Stimulated activated CD4-positive, alpha-beta T cell treated with anti-CD3 and anti-CD28 coated beads, Interleukin-15, amount 100 ng/mL, for 48 hours (primary cell): ENCODE data around the gene C4B.
"Not testable (repeated sequence)": the region's sequence is repeated elsewhere in the genome, so short reads cannot be mapped to it uniquely, and the experiment has no call there.

Source experiments
- DNase-seq, 2 donors: peaks; one replicate each; pipeline ENCODE4 v3.0.0-alpha.2; 2020; ENCODE audit warnings: low read depth in 2 of 2

C4B gene

GRCh38 chr6:32035283-32036013 lies 20.9 kb downstream of the C4B start:
- DNase-seq = not testable (repeated sequence)

GRCh38 chr6:32037136-32037535 lies 22.5 kb downstream of the C4B start:
- DNase-seq = not testable (repeated sequence)

DNA sequence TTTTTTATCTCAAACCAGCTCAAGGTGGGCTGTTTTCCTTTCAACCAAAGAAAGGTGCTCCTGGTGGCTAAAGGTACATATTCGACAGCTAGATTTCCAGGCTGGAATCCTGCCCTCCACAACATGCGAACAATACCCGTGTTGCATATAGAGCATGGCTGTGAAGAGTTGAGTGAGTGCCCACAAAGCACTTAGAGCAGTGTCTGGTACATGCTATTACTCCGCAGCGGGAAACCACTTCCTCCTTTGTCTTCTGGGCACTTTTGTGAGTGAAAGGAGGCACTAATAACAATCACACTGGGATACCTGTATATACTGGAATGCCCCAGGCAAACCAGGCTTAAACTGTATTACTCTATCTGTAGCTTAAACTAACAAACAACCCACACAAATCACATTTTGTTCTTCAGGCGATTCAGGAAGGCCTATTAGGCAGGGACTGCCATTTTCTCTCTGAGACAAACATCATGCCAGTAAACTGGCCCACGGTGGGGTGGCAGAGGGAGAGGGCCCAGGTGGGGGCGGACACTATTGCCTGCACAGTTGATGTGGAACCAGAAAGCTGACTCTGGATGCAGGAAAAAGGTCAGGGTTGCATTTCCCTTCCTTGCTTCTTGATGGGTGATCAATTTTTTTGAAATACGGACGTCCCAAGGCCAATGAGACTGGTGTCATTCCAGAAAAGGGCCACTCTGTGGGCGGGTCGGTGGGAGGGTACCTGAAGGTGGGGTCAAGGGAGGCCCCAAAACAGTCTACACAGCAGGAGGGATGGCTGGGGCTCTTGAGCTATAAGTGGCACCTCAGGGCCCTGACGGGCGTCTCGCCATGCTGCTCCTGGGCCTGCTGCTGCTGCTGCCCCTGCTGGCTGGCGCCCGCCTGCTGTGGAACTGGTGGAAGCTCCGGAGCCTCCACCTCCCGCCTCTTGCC lies 23.3 kb downstream of the C4B start, which contains the start of gene CYP21A2:
TSS of gene CYP21A2 (plus strand) at position 818 of the 927 bp plus-strand sequence. CDS start at position 826, 8 bp downstream.
- not testable (repeated sequence) for DNase-seq

- not testable (repeated sequence) for DNase-seq
Measured at GRCh38 chr6:32038878-32039277, 24.3 kb downstream of the C4B start.

- not testable (repeated sequence) for DNase-seq
Measured at GRCh38 chr6:32039321-32040274, 25.0 kb downstream of the C4B start.

DNA sequence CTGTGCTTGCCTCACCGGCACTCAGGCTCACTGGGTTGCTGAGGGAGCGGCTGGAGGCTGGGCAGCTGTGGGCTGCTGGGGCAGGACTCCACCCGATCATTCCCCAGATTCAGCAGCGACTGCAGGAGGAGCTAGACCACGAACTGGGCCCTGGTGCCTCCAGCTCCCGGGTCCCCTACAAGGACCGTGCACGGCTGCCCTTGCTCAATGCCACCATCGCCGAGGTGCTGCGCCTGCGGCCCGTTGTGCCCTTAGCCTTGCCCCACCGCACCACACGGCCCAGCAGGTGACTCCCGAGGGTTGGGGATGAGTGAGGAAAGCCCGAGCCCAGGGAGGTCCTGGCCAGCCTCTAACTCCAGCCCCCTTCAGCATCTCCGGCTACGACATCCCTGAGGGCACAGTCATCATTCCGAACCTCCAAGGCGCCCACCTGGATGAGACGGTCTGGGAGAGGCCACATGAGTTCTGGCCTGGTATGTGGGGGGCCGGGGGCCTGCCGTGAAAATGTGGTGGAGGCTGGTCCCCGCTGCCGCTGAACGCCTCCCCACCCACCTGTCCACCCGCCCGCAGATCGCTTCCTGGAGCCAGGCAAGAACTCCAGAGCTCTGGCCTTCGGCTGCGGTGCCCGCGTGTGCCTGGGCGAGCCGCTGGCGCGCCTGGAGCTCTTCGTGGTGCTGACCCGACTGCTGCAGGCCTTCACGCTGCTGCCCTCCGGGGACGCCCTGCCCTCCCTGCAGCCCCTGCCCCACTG lies 25.9 kb downstream of the C4B start:
- DNase-seq = not testable (repeated sequence)

DNA sequence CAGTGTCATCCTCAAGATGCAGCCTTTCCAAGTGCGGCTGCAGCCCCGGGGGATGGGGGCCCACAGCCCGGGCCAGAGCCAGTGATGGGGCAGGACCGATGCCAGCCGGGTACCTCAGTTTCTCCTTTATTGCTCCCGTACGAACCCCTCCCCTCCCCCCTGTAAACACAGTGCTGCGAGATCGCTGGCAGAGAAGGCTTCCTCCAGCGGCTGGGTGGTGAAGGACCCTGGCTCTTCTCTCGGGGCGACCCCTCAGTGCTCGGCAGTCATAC lies 26.4 kb downstream of the C4B start:
- not testable (repeated sequence) for DNase-seq

- DNase-seq = not testable (repeated sequence)
Measured at GRCh38 chr6:32041385-32041784, 26.8 kb downstream of the C4B start.

DNA sequence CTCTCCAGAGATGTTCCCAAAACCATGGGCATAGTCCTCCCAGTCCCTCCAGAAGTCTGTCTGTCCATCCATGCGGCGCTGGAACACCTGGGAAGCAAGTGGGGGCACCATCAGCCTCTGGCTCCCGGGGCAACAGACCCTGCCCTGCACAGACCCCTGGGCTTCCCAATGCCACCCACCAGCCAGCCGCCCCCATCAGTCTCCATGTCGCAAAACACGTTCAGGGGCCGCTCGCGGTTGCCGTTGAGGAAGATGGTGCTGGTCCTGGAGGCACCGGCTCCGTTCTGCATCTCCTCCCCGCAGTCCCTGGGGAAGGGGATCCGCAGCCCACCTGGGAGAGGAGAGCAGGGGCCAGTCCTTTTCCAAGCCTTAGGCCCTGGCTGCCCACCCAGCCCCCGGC lies 27.7 kb downstream of the C4B start:
- DNase-seq = not testable (repeated sequence)

DNA sequence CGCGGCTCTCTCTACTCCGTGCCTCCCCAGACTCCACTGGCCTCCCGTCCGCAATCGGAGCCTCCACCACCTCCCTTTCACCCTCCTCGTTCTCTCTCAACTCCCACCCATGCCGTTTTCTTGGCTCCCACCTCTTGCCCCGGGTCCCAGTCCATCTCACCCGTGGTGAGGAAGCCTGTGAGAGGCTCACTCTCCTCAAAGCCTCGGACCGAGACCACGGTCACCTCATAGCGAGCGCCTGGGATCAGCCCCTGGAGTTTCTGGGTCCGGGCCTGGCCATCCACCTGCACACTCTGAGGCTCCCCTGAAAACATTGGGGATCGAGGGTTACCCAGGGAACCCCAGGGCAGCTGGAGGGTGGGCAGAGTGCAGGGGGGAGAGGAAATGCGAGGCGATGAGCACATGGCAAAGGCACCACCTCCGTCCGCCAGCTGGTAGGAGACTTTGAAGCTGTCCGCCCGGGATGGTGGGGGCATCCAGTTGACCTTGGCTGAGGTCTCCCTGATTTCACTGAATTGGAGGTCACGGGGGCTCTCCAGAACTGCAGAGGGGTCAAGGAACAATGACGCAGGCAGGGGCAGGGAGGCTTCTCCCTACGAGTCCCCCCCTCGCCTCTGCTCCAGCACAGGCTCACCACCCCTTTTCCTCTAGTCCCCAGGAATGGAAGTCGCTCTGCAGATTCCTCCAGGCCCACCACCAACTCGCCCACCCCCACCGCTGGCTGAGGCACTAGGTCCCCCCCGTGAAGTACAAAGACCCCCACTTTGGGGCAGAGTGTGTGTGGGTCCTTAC lies 29.2 kb downstream of the C4B start:
- not testable (repeated sequence) for DNase-seq

GRCh38 chr6:32044916-32045315 lies 30.3 kb downstream of the C4B start:
- not testable (repeated sequence) for DNase-seq

- DNase-seq = no peak
Measured at GRCh38 chr6:32045811-32046449, 31.3 kb downstream of the C4B start.

DNA sequence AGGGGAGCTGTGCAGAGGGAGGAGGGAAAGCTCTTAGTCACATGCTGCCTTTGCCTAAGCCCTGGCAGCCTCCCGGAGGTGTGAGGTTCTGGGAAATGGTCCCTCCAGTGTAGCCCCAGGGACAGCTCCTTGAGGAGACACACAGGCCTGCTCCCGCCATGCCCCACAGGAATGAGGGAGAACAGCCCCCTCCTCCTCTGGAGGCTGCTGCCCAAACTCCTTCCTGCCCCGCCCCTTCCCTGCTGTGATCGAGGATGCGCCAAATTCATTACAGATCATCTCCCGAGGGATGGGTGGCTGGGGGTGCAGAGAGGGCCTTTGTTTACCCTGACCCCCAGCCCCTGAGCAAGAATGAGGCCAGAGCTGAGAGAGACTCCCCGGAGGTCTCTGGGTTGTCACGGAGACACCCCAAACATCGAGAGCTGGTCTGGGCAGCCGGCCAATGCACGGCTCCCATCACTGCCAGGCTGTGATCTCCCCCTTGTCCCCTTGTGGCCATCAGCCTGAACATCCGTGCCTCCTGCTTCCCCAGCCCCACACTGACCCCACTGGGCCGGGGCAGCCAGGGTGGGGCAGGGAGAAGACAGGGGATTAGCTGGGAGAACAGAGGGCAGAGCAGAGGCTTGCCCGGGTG lies 32.0 kb downstream of the C4B start:
- DNase-seq = no peak

DNA sequence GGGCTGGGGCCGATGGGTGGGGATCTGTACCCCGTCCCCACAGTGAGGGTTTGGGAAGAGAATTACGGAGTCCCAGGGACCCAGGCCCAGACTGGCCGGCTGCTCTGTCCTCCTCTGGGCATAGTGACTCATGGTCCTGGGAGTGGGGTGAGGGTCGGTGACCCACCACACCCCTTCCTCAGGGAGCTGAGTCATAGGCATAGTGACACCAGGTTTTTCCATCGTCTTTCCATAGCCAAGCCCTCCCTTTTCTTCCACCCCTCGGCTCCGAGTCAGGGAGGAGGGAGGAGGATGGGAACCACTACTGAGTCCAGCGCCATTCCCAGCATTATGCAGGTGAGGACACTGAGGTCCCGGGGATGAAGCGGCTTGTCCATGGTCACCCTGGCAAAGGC lies 32.5 kb downstream of the C4B start:
- DNase-seq = no peak

GRCh38 chr6:32047539-32047854 lies 32.9 kb downstream of the C4B start:
- no peak for DNase-seq

GRCh38 chr6:32047855-32048766 lies 33.5 kb downstream of the C4B start:
- DNase-seq = peak; percentile 33 to 59

DNA sequence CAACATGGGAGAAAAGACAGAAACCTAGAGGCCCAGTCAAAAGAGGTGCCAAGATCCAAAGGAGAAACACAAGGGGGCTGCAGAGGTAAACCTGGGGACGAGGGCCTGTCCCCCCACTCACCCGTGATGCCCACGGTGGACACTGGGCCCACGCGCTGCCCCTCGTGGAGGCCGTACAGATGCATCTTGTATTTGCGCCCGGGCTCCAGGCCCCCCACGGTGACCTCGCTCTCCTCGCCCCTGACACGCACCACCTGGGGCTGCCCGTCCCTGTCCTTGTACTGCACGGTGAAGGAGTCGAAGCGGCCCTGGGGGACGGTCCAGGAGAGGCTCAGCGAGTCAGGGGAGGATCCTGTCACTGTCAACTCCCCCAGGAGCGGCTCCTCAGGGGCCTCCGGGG lies 34.6 kb downstream of the C4B start:
- not testable (repeated sequence) for DNase-seq

DNA sequence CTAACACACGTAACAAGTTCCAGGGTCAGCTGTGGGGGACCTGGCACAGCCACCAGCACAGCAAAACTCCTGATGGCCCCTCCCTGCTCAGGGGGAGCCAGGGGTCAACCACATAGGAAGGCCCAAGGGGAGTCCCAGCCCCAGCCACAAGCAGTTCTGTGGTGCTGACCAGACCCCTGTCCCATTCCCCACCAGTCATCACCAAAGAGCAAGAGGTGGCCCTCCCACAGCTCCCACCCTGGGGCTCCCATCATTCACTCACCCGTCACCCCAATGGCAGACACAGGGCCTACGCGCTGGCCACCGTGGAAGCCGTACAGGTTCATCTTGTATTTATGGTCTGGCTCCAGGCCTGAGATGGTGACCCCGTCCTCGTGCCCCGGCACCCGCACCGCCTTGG lies 35.1 kb downstream of the C4B start:
- DNase-seq = not testable (repeated sequence)
